Measurements from ENCODE around the gene C5orf15.

DNA sequence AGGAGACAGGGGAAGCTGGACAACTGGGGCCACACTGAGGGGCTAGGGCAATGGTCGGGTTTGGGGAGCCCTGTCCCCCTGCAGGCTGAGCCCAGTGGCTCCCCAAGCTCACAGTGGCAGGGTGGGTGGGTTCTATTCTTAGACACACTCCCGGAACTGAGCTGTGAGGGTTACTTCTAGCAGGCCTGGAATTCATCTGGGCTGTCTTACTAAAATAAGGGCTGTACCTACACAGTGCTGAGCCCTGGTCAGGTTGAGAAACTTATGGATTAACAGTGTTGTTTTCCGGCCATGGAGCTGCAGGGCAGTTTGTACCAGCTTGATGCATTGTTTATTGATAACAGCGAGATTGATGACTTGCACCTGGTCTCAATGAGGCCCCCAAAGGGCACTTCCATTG, 58.8 kb downstream of the C5orf15 start:
- no peak for TF ChIP-seq POLR2A (IDR thresholded peaks at IDR 0.05)
- TF ChIP-seq, protein P1, sequence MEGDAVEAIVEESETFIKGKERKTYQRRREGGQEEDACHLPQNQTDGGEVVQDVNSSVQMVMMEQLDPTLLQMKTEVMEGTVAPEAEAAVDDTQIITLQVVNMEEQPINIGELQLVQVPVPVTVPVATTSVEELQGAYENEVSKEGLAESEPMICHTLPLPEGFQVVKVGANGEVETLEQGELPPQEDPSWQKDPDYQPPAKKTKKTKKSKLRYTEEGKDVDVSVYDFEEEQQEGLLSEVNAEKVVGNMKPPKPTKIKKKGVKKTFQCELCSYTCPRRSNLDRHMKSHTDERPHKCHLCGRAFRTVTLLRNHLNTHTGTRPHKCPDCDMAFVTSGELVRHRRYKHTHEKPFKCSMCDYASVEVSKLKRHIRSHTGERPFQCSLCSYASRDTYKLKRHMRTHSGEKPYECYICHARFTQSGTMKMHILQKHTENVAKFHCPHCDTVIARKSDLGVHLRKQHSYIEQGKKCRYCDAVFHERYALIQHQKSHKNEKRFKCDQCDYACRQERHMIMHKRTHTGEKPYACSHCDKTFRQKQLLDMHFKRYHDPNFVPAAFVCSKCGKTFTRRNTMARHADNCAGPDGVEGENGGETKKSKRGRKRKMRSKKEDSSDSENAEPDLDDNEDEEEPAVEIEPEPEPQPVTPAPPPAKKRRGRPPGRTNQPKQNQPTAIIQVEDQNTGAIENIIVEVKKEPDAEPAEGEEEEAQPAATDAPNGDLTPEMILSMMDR (IDR thresholded peaks at IDR 0.05) = no peak

Data from thyroid gland (tissue), 4 donors.